ENCODE data around the gene GIMD1. TPM values are rescaled to one million over a fixed set of nuclear protein-coding genes. Genes with fewer than 3 reads are reported as not detected.
A peak's percentile ranks its signal among the peaks of the same experiment; 100 is the strongest.

The GIMD1 gene
- total RNA-seq, 2 donors from 2014 or later, result not detected

DNA sequence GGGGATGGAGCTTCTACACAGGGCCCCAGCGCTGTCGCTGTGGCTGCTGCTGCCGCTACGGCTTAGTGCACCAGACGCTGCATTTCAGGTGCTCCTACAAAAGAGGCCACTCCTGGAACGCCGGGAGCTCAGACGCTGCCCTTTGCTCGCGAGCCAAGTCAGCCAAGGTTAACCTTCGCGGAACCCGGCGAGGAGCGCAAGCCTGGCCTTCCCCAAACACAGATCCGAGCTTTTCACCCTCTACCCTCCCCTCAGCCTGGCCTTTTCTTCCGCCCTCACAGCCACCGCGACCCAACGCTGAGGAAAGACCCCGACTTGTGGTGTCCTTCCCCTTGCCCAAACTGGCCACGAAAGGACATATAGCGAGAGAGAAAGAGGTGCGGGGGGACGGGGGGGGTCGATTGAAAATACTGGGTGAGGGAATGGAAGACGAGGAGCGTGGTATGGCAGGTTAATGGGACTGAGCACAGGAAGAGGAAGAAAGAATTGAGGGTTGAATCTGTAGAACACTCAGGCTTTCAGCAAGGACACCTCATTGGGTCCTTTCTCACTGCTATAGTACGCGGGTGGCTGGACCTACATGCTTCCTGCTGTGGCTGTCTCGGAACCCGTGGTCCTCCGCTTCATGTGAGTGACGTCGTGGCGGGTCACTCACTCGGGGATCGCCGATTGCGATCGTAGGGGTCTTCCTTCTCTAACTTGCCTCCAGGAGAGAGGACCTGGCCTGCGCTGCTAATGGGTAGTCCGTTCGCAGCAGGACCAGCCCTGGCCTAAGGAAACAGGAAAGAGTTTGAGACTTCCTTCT lies 52.4 kb downstream of the GIMD1 start, which contains the start of the genes AIMP1 and TBCK:
TSS of gene AIMP1 (plus strand) at position 583 of the 805 bp plus-strand sequence. CDS start 8,460 bp downstream, outside the sequence.
TSS of gene TBCK (minus strand) at position 242 of the 805 bp plus-strand sequence. CDS start 7,249 bp downstream, outside the sequence.
- H3K4me1 ChIP-seq (replicated peaks), result peaks cover 8% of the 10 kb centered on the region
- no peaks in the 10 kb centered on the region for H3K36me3 ChIP-seq
- peak within 1 kb of the TSS; percentile 63 to 75 for H3K4me3 ChIP-seq
- H3K27me3 ChIP-seq (replicated peaks; ENCODE audit: insufficient read depth), result no peaks in the 10 kb centered on the region
- WGBS, result under 1% methylated on average over 44 of the region's 44 CpGs
- H3K27ac ChIP-seq, result peak within 1 kb of the TSS; percentile 90 to 92
- TF ChIP-seq POLR2A (IDR thresholded peaks at IDR 0.05) (peak; percentile 57), POLR2AphosphoS5 (IDR thresholded peaks at IDR 0.05) (peak; percentile 64)
- TF ChIP-seq, protein P1, sequence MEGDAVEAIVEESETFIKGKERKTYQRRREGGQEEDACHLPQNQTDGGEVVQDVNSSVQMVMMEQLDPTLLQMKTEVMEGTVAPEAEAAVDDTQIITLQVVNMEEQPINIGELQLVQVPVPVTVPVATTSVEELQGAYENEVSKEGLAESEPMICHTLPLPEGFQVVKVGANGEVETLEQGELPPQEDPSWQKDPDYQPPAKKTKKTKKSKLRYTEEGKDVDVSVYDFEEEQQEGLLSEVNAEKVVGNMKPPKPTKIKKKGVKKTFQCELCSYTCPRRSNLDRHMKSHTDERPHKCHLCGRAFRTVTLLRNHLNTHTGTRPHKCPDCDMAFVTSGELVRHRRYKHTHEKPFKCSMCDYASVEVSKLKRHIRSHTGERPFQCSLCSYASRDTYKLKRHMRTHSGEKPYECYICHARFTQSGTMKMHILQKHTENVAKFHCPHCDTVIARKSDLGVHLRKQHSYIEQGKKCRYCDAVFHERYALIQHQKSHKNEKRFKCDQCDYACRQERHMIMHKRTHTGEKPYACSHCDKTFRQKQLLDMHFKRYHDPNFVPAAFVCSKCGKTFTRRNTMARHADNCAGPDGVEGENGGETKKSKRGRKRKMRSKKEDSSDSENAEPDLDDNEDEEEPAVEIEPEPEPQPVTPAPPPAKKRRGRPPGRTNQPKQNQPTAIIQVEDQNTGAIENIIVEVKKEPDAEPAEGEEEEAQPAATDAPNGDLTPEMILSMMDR (IDR thresholded peaks at IDR 0.05), result no peak
- no peaks in the 10 kb centered on the region for H3K9me3 ChIP-seq
- intact Hi-C loops (cut with DNase I), result no loop called here
- DNase-seq (ENCODE audit: low spot score), result peak; percentile 81

DNA sequence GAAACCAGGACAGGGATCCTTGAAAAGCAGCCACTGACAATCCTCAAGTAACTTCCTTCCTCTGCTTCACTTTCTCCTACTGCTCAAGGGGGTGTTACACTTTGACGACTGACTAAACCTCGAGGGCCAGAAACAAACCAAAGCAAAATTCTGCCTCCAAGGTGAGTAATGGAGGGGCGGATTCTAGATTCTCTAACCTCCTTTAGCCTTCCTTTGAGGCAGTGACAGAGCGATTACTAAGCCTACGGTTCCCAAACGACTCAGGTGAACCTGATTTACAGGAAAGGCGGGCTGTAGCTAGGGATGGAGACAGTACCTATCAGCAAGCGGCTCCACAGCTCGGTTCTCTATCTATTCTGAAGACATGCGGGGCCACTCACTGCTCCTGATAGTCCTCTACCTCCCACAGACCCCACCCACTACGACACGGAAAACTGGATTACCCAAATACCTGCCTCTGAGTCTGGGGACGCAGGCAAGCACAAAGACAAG lies 53.1 kb downstream of the GIMD1 start:
- intact Hi-C loops (cut with DNase I), result no loop called here
- Histone ChIP-seq H3K36me3 (no peaks in the 10 kb centered on the region), H3K9me3 (no peaks in the 10 kb centered on the region), H3K4me3 (peak overlapping the region; percentile 63 to 75), H3K4me1 (replicated peaks) (peaks cover 8% of the 10 kb centered on the region), H3K27me3 (replicated peaks; ENCODE audit: insufficient read depth) (no peaks in the 10 kb centered on the region), H3K27ac (peak overlapping the region; percentile 90 to 92)
- TF ChIP-seq POLR2AphosphoS5 (IDR thresholded peaks at IDR 0.05) (no peak), POLR2A (IDR thresholded peaks at IDR 0.05) (no peak)
- TF ChIP-seq, protein P1 (IDR thresholded peaks at IDR 0.05), result no peak
- DNase-seq (ENCODE audit: low spot score), result peak; percentile 39
- 1% methylated on average over 13 of the region's 13 CpGs for WGBS

DNA sequence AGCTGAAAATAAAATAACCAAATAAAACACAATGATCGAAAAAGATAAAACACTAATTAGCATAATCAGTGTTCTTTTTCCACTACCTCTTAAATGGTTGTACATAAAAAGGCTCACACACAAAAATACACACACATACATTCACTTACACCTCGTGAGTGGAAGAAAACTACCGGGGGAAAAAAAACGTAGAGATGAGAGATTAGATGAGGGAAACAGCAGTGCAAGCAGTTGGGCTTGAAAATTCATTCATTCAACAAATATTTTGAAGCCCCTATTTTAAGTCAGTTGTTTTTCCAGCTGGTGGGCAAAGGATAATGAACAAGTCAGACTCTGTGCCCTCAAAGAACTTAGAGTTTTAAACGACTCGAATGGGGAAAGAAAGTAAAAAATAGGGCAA lies 53.6 kb downstream of the GIMD1 start:
- DNase-seq (ENCODE audit: low spot score), result no peak
- intact Hi-C loops (cut with DNase I), result no loop called here
- TF ChIP-seq, protein P1 (IDR thresholded peaks at IDR 0.05), result no peak
- no peak for TF ChIP-seq POLR2A (IDR thresholded peaks at IDR 0.05)
- TF ChIP-seq POLR2AphosphoS5 (IDR thresholded peaks at IDR 0.05), result no peak
- Histone ChIP-seq H3K27ac (peak overlapping the region in 1 of 2 donors; percentile 90), H3K9me3 (no peaks in the 10 kb centered on the region), H3K36me3 (no peaks in the 10 kb centered on the region), H3K4me3 (peak overlapping the region; percentile 63 to 75), H3K4me1 (replicated peaks) (peaks cover 8% of the 10 kb centered on the region), H3K27me3 (replicated peaks; ENCODE audit: insufficient read depth) (no peaks in the 10 kb centered on the region)
- 35% methylated on average over 6 of the region's 6 CpGs for WGBS

DNA sequence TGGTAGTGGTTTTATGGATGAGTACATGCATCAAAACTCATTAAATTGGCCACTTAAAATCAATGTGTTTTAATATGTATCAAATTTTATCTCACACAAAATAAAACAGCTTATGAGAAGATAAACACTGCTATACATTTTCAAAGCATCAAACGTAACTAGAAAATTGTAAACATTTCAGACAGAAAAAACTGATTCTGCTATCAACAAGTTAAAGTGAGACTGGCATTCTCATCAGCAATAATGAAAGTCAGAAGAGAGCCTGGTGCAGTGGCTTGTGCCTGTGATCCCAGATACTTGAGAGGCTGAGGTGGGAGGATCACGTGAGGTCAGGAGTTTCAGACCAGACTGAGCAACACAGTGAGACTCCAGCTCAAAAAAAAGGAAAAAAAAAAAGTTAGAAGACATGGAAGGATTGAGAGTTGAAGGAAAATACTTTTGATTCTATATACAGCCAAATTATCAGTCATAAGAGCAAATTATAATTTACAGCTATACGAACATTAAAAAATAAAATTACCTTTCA lies 55.5 kb downstream of the GIMD1 start:
- H3K36me3 ChIP-seq, result no peaks in the 10 kb centered on the region
- H3K4me3 ChIP-seq, result no peak overlapping the region
- peaks cover 8% of the 10 kb centered on the region for H3K4me1 ChIP-seq (replicated peaks)
- intact Hi-C loops (cut with DNase I), result no loop called here
- no peaks in the 10 kb centered on the region for H3K27me3 ChIP-seq (replicated peaks; ENCODE audit: insufficient read depth)
- H3K9me3 ChIP-seq, result no peaks in the 10 kb centered on the region
- H3K27ac ChIP-seq, result no peak overlapping the region
- TF ChIP-seq, protein P1 (IDR thresholded peaks at IDR 0.05), result no peak
- no peak for TF ChIP-seq POLR2AphosphoS5 (IDR thresholded peaks at IDR 0.05)
- 83% methylated on average over 3 of the region's 3 CpGs for WGBS
- DNase-seq (ENCODE audit: low spot score), result no peak
